Natural killer cell (primary cell): ENCODE measurements around the gene STMN1. TPM values are rescaled to one million over a fixed set of nuclear protein-coding genes. Genes with fewer than 3 reads are reported as not detected.

Source experiments
- ATAC-seq, 3 donors: fragments of 150-1000 bp in 2 of 3; fragments of 200-7000 bp in 1 of 3; cut with Tn5 transposase; 1 replicate in 1 of 3; 2 replicates in 2 of 3; pipeline ENCODE4 v1.10.0; 2021; ENCODE audit warnings: mild to moderate bottlenecking in 2 of 3, moderate library complexity in 2 of 3
- DNase-seq, 2 donors: peaks; one replicate each; pipeline versions ENCODE4 v3.0.0 to v3.0.0-alpha.2; 2013 to 2021; ENCODE audit warnings: mixed read lengths in 1 of 2
- H3K27ac ChIP-seq: one replicate; pipeline ENCODE4 v1.5.1; 2013; ENCODE audit warnings: mild to moderate bottlenecking, low read length
- H3K27me3 ChIP-seq: one replicate; pipeline ENCODE4 v1.6.1; 2013; ENCODE audit warnings: low read length; ENCODE audit not compliant: control insufficient read depth, insufficient read depth
- H3K36me3 ChIP-seq: one replicate; pipeline ENCODE4 v1.6.1; 2013; ENCODE audit warnings: low read length; ENCODE audit not compliant: control insufficient read depth, insufficient read depth
- H3K4me1 ChIP-seq: one replicate; pipeline ENCODE4 v1.6.1; 2013; ENCODE audit warnings: low read length; ENCODE audit not compliant: control insufficient read depth, insufficient read depth
- H3K4me3 ChIP-seq: one replicate; pipeline ENCODE4 v1.5.1; 2013; ENCODE audit warnings: low read length
- H3K9me3 ChIP-seq: one replicate; pipeline ENCODE4 v1.6.1; 2013; ENCODE audit warnings: low read length; ENCODE audit not compliant: control insufficient read depth, insufficient read depth
- H3K27ac Mint-ChIP-seq, 2 donors: one replicate each; pipeline ENCODE4 v1.8.0; 2022; ENCODE audit warnings: mild to moderate bottlenecking in 2 of 2, mixed read lengths in 2 of 2, moderate library complexity in 1 of 2
- H3K27me3 Mint-ChIP-seq, 2 donors: one replicate each; pipeline ENCODE4 v1.8.0; 2022; ENCODE audit warnings: low read depth in 2 of 2, mixed read lengths in 2 of 2
- H3K36me3 Mint-ChIP-seq: one replicate; pipeline ENCODE4 v1.8.0; 2022; ENCODE audit warnings: mixed read lengths
- H3K4me1 Mint-ChIP-seq, 2 donors: one replicate each; pipeline ENCODE4 v1.8.0; 2022; ENCODE audit warnings: mixed read lengths in 2 of 2
- H3K4me3 Mint-ChIP-seq: one replicate; pipeline ENCODE4 v1.8.0; 2022; ENCODE audit warnings: mild to moderate bottlenecking, moderate library complexity, mixed read lengths
- H3K9me3 Mint-ChIP-seq, 2 donors: one replicate each; pipeline ENCODE4 v1.8.0; 2022; ENCODE audit warnings: mixed read lengths in 2 of 2
- CTCF ChIP-seq: fragments of 200-600 bp; IDR thresholded peaks from one replicate; pipeline ENCODE4 v1.8.0; 2022; ENCODE audit warnings: antibody characterized with exemption
- WGBS: methylation state at CpG from one replicate; pipeline ENCODE4 v1.1.7; 2013; ENCODE audit warnings: missing lambda C conversion rate; ENCODE audit not compliant: insufficient coverage; 5-methylcytosine and 5-hydroxymethylcytosine counted together
- intact Hi-C: fragments of 100-400 bp; cut with micrococcal nuclease; formaldehyde crosslinking; loops from one replicate; pipeline ENCODE4 v1.14.2; 2022
- total RNA-seq, 4 donors: library from RNA; stranded (reverse); fragments of 120-200 nt in 1 of 4; gene quantifications; one replicate each; pipeline versions ENCODE4 v1.2.3 to v1.2.4, GENCODE V29; 2013 to 2022

STMN1 gene
- total RNA-seq, 3 donors from 2014 or later (not counting 1 experiment from before 2014, with no cell fraction given), result 26.6 to 41.0 (median 35.2) TPM

GRCh38 chr1:25856856-25857255, 49.4 kb downstream of the STMN1 start:
- intact Hi-C loops, result no loop called here
- no peak overlapping the region for H3K4me3 ChIP-seq
- Mint-ChIP-seq H3K27ac (no peak overlapping the region), H3K9me3 (no peaks in the 10 kb centered on the region), H3K36me3 (no peaks in the 10 kb centered on the region), H3K4me3 (no peak overlapping the region), H3K4me1 (peaks cover 21 to 27% of the 10 kb centered on the region in 2 donors), H3K27me3 (no peaks in the 10 kb centered on the region)
- DNase-seq, result no peak
- H3K9me3 ChIP-seq, result no peaks in the 10 kb centered on the region
- no peaks in the 10 kb centered on the region for H3K36me3 ChIP-seq
- WGBS, result 97% methylated on average over 10 of the region's 11 CpGs
- ATAC-seq, result no peak
- H3K27me3 ChIP-seq, result no peaks in the 10 kb centered on the region
- TF ChIP-seq CTCF, result no peak
- peaks cover 27% of the 10 kb centered on the region for H3K4me1 ChIP-seq
- H3K27ac ChIP-seq, result no peak overlapping the region

DNA sequence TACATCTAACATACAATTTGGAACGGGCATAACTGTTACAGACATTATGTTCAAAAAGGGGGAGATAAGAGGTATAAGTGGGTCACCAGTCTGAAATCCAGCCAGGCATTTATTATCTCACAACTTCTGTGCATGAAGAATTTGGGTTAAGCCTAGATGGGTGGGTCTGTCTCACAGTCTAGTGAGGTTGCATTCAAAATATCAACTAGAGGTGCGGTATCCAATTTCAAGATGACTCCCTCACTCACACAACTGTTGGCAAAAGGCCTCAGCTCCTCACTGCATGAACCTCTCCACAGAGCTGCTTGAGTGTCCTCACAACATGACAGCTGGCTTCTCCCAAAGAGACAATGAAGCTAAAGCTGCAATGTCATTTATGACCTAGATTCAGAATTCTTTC, 51.7 kb downstream of the STMN1 start:
- peaks cover 11 to 14% of the 10 kb centered on the region in 2 donors for H3K4me1 Mint-ChIP-seq
- intact Hi-C loops, result no loop called here
- Histone ChIP-seq H3K9me3 (no peaks in the 10 kb centered on the region), H3K27me3 (no peaks in the 10 kb centered on the region), H3K4me1 (peaks cover 7% of the 10 kb centered on the region), H3K36me3 (no peaks in the 10 kb centered on the region), H3K4me3 (no peak overlapping the region), H3K27ac (no peak overlapping the region)
- 100% methylated on average over 1 of the region's 2 CpGs for WGBS
- no peak overlapping the region for H3K4me3 Mint-ChIP-seq
- no peaks in the 10 kb centered on the region for H3K36me3 Mint-ChIP-seq
- DNase-seq, result no peak
- no peak for TF ChIP-seq CTCF
- no peak for ATAC-seq
- H3K27me3 Mint-ChIP-seq, result no peaks in the 10 kb centered on the region
- no peak overlapping the region for H3K27ac Mint-ChIP-seq
- H3K9me3 Mint-ChIP-seq, result no peaks in the 10 kb centered on the region

Other genes starting within 250 kb of the STMN1 start
- 10 to 100 TPM in 2 of 3 donors, 1 to 10 TPM in 1; 9.7 to 16.4 (median 11.1) TPM for gene SELENON, start 106.2 kb downstream of the STMN1 start, total RNA-seq
- 10 to 100 TPM; 33.4 to 39.0 (median 39.0) TPM for gene MTFR1L, start 86.5 kb downstream of the STMN1 start, total RNA-seq
- under 1 TPM; 0.16 to 0.50 (median 0.20) TPM for gene AUNIP, start 47.0 kb downstream of the STMN1 start, total RNA-seq
- 1 to 10 TPM; 2.9 to 3.6 (median 3.0) TPM for gene PAQR7, start 30.7 kb downstream of the STMN1 start, total RNA-seq
- 10 to 100 TPM; 39.0 to 95.1 (median 68.6) TPM for gene PAFAH2, start 91.6 kb upstream of the STMN1 start, total RNA-seq
- not detected for gene EXTL1, start 115.4 kb upstream of the STMN1 start, total RNA-seq
- gene SLC30A2, start 139.7 kb upstream of the STMN1 start, total RNA-seq, result not detected
- not detected for gene TRIM63, start 161.2 kb upstream of the STMN1 start, total RNA-seq
- 1 to 10 TPM; 3.1 to 8.2 (median 8.1) TPM for gene PDIK1L, start 205.4 kb upstream of the STMN1 start, total RNA-seq